Mesothelial cell of epicardium (in vitro differentiated cells): ENCODE measurements around the gene IFT25. TPM values are rescaled to one million over a fixed set of nuclear protein-coding genes. Genes with fewer than 3 reads are reported as not detected.
A peak's percentile ranks its signal among the peaks of the same experiment; 100 is the strongest.
"Not testable (repeated sequence)": the region's sequence is repeated elsewhere in the genome, so short reads cannot be mapped to it uniquely, and the experiment has no call there.

ENCODE experiments used
- DNase-seq, 2 experiments: peaks; one replicate each; pipeline ENCODE4 v3.0.0; 2021; ENCODE audit warnings: low spot score in 2 of 2; ENCODE audit not compliant: unreplicated experiment in 2 of 2
- H3K27ac Mint-ChIP-seq: 2 replicates; pipeline ENCODE4 v1.8.0; 2021; ENCODE audit warnings: mixed read lengths
- H3K27me3 Mint-ChIP-seq: 2 replicates; pipeline ENCODE4 v1.8.0; 2021; ENCODE audit warnings: low read depth, mixed read lengths
- H3K36me3 Mint-ChIP-seq: 2 replicates; pipeline ENCODE4 v1.8.0; 2021; ENCODE audit warnings: mixed read lengths
- H3K4me1 Mint-ChIP-seq: 2 replicates; pipeline ENCODE4 v1.8.0; 2021; ENCODE audit warnings: mixed read lengths
- H3K4me3 Mint-ChIP-seq: 2 replicates; pipeline ENCODE4 v1.8.0; 2021; ENCODE audit warnings: mild to moderate bottlenecking, moderate library complexity, mixed read lengths
- H3K9me3 Mint-ChIP-seq: 2 replicates; pipeline ENCODE4 v1.8.0; 2021; ENCODE audit warnings: mixed read lengths
- CTCF ChIP-seq: fragments of 200-600 bp; sonication (generic); IDR thresholded peaks from one replicate; pipeline ENCODE4 v1.5.0; 2021; ENCODE audit warnings: antibody characterized with exemption; ENCODE audit not compliant: unreplicated experiment
- total RNA-seq: library from RNA; stranded (reverse); gene quantifications from 3 replicates; pipeline ENCODE4 v1.2.1, GENCODE V29; 2021

Gene IFT25
- total RNA-seq, 1 donor from 2014 or later, result 36.8 TPM

GRCh38 chr1:53890522-53890941 lies 55.0 kb downstream of the IFT25 start:
- Mint-ChIP-seq H3K9me3 (no peaks in the 10 kb centered on the region), H3K36me3 (no peaks in the 10 kb centered on the region), H3K27ac (peak overlapping the region; percentile 92), H3K4me1 (peaks cover 10% of the 10 kb centered on the region), H3K4me3 (peak overlapping the region; percentile 95), H3K27me3 (no peaks in the 10 kb centered on the region)
- no peak for DNase-seq
- TF ChIP-seq CTCF, result no peak

GRCh38 chr1:53889304-53890298 lies 55.9 kb downstream of the IFT25 start, which contains the start of gene YIPF1:
Gene YIPF1 (minus strand): TSS chr1:53889797. CDS start chr1:53888937, 860 bp downstream.
- peaks cover 10% of the 10 kb centered on the region for H3K4me1 Mint-ChIP-seq
- no peaks in the 10 kb centered on the region for H3K27me3 Mint-ChIP-seq
- peak within 1 kb of the TSS; percentile 92 for H3K27ac Mint-ChIP-seq
- no peaks in the 10 kb centered on the region for H3K36me3 Mint-ChIP-seq
- TF ChIP-seq CTCF, result no peak
- no peaks in the 10 kb centered on the region for H3K9me3 Mint-ChIP-seq
- H3K4me3 Mint-ChIP-seq, result peak within 1 kb of the TSS; percentile 95
- peak; percentile 67 to 80 for DNase-seq

- Mint-ChIP-seq H3K9me3 (no peaks in the 10 kb centered on the region), H3K27me3 (no peaks in the 10 kb centered on the region), H3K27ac (peak overlapping the region; percentile 85), H3K4me3 (peak overlapping the region; percentile 95), H3K4me1 (peaks cover 10% of the 10 kb centered on the region), H3K36me3 (no peaks in the 10 kb centered on the region)
- DNase-seq, result no peak
- no peak for TF ChIP-seq CTCF
These were observed 56.8 kb downstream of the IFT25 start for GRCh38 chr1:53888681-53889080.

GRCh38 chr1:53883600-53883999 lies 61.9 kb downstream of the IFT25 start:
- peaks cover 30% of the 10 kb centered on the region for H3K36me3 Mint-ChIP-seq
- not testable (repeated sequence) for H3K4me1 Mint-ChIP-seq, H3K27ac Mint-ChIP-seq, H3K9me3 Mint-ChIP-seq, H3K4me3 Mint-ChIP-seq, H3K27me3 Mint-ChIP-seq, DNase-seq

GRCh38 chr1:53881853-53882252 lies 63.6 kb downstream of the IFT25 start:
- H3K27ac Mint-ChIP-seq, H3K4me3 Mint-ChIP-seq, H3K9me3 Mint-ChIP-seq, DNase-seq, H3K4me1 Mint-ChIP-seq, H3K27me3 Mint-ChIP-seq: not testable (repeated sequence)
- peaks cover 39% of the 10 kb centered on the region for H3K36me3 Mint-ChIP-seq

GRCh38 chr1:53878492-53879105 lies 66.9 kb downstream of the IFT25 start:
- H3K27me3 Mint-ChIP-seq, result no peaks in the 10 kb centered on the region
- H3K27ac Mint-ChIP-seq, result no peak overlapping the region
- H3K4me1 Mint-ChIP-seq, result no peaks in the 10 kb centered on the region
- DNase-seq, result no peak
- peak; percentile 38 for TF ChIP-seq CTCF
- H3K36me3 Mint-ChIP-seq, result peaks cover 50% of the 10 kb centered on the region
- H3K9me3 Mint-ChIP-seq, result peaks cover 9% of the 10 kb centered on the region
- H3K4me3 Mint-ChIP-seq, result no peak overlapping the region

GRCh38 chr1:53875150-53875549 lies 70.3 kb downstream of the IFT25 start:
- not testable (repeated sequence) for H3K27ac Mint-ChIP-seq, H3K27me3 Mint-ChIP-seq, H3K9me3 Mint-ChIP-seq, H3K4me3 Mint-ChIP-seq, DNase-seq, H3K4me1 Mint-ChIP-seq
- H3K36me3 Mint-ChIP-seq, result peaks cover 41% of the 10 kb centered on the region
